ENCODE data around the gene TM9SF4. TPM values are rescaled to one million over a fixed set of nuclear protein-coding genes. Genes with fewer than 3 reads are reported as not detected.

TM9SF4 gene
- total RNA-seq, 2 donors from 2014 or later = 77.2 to 84.8 TPM

DNA sequence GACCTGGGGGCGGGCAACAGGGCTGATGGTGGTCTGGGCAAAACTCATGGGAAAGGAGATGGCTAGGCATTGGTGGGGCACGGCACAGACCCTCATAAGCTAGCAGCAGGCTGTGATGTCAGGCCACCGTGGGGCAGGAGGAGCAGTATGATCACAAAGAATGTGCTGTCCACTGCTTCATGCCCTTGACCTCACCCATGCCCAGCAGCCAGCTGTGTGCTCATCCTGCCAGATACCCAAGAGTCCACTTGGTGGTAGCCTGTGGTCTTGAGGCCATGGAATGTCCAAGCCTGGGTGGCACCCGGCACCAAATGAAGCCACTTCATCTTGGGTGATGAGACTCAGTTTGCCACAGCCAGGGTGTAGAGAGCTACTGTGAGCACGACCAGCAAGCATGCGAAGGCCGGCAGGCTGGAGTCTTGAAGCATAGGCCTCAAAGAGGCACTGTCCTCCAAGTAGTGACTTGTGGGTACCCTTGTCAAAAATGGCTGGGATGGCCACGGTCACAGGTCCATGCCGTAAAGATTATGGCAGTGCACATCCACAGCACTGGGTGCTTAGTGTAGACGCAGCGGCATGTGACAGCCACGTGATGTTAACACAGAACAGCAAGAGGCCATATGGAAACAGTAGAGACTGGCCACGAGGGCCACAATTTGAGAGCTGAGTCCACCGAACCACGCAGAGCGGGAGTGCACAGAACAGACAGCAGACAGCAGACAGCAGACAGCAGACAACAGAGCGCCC, 79.0 kb downstream of the TM9SF4 start:
- H3K27me3 ChIP-seq (ENCODE audit: control insufficient read depth, insufficient read depth, low read length, poor library complexity, severe bottlenecking) = no peaks in the 10 kb centered on the region
- TF ChIP-seq, protein P1, sequence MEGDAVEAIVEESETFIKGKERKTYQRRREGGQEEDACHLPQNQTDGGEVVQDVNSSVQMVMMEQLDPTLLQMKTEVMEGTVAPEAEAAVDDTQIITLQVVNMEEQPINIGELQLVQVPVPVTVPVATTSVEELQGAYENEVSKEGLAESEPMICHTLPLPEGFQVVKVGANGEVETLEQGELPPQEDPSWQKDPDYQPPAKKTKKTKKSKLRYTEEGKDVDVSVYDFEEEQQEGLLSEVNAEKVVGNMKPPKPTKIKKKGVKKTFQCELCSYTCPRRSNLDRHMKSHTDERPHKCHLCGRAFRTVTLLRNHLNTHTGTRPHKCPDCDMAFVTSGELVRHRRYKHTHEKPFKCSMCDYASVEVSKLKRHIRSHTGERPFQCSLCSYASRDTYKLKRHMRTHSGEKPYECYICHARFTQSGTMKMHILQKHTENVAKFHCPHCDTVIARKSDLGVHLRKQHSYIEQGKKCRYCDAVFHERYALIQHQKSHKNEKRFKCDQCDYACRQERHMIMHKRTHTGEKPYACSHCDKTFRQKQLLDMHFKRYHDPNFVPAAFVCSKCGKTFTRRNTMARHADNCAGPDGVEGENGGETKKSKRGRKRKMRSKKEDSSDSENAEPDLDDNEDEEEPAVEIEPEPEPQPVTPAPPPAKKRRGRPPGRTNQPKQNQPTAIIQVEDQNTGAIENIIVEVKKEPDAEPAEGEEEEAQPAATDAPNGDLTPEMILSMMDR (conservative IDR thresholded peaks at IDR 0.05) = peak; percentile 16
- H3K36me3 ChIP-seq (ENCODE audit: control insufficient read depth, insufficient read depth, low read length) = no peaks in the 10 kb centered on the region
- H3K4me1 ChIP-seq (ENCODE audit: control insufficient read depth, insufficient read depth, low read length) = peaks cover 6% of the 10 kb centered on the region
- H3K27ac Mint-ChIP-seq = peak overlapping the region; percentile 22
- no peak overlapping the region for H3K27ac ChIP-seq (ENCODE audit: low read depth, low read length)
- peak overlapping the region; percentile 72 for H3K4me3 Mint-ChIP-seq
- DNase-seq = peak; percentile 39
- no peaks in the 10 kb centered on the region for H3K9me3 ChIP-seq (ENCODE audit: control insufficient read depth, low read length)
- H3K36me3 Mint-ChIP-seq (ENCODE audit: low read depth) = peaks cover 11% of the 10 kb centered on the region
- no peaks in the 10 kb centered on the region for H3K27me3 Mint-ChIP-seq (ENCODE audit: insufficient read depth)
- peaks cover 22% of the 10 kb centered on the region for H3K4me1 Mint-ChIP-seq
- no peaks in the 10 kb centered on the region for H3K9me3 Mint-ChIP-seq
- H3K4me3 ChIP-seq (ENCODE audit: low read length) = peak overlapping the region; percentile 79
- no peak overlapping the region for H3K9ac ChIP-seq (ENCODE audit: extremely low read depth, low read length, poor library complexity, severe bottlenecking)
- WGBS, 2 experiments (ENCODE audit: insufficient coverage in 1 of 2, insufficient read length in 1 of 2) = 96 to 97% methylated on average over 16 to 17 of the region's 17 CpGs

DNA sequence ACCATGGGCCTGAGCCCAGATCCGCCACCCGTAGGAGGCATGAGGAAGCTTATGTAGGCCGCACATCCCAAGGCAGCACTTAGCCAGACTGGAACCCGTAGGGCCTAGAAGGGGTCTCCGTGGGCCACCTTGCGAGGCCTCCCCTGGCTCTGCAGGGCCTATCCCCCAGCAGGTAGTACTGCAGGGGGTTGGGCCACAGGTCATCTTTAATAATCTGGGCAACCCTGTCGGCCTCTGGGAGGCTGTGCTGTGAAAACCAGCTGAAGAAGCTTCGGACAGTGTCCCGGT, 79.6 kb downstream of the TM9SF4 start:
- Mint-ChIP-seq H3K9me3 (no peaks in the 10 kb centered on the region), H3K4me3 (peak overlapping the region; percentile 72), H3K27me3 (ENCODE audit: insufficient read depth) (no peaks in the 10 kb centered on the region), H3K36me3 (ENCODE audit: low read depth) (peaks cover 10% of the 10 kb centered on the region), H3K4me1 (peaks cover 22% of the 10 kb centered on the region), H3K27ac (peak overlapping the region; percentile 22)
- Histone ChIP-seq H3K27me3 (ENCODE audit: control insufficient read depth, insufficient read depth, low read length, poor library complexity, severe bottlenecking) (no peaks in the 10 kb centered on the region), H3K4me1 (ENCODE audit: control insufficient read depth, insufficient read depth, low read length) (peaks cover 6% of the 10 kb centered on the region), H3K9ac (ENCODE audit: extremely low read depth, low read length, poor library complexity, severe bottlenecking) (no peak overlapping the region), H3K4me3 (ENCODE audit: low read length) (peak overlapping the region; percentile 79), H3K36me3 (ENCODE audit: control insufficient read depth, insufficient read depth, low read length) (peaks cover 2% of the 10 kb centered on the region), H3K27ac (ENCODE audit: low read depth, low read length) (no peak overlapping the region), H3K9me3 (ENCODE audit: control insufficient read depth, low read length) (no peaks in the 10 kb centered on the region)
- TF ChIP-seq, protein P1 (conservative IDR thresholded peaks at IDR 0.05) = no peak
- DNase-seq = no peak
- 96 to 100% methylated on average over 7 to 9 of the region's 9 CpGs for WGBS, 2 experiments (ENCODE audit: insufficient coverage in 1 of 2, insufficient read length in 1 of 2)

- Histone ChIP-seq H3K27me3 (ENCODE audit: control insufficient read depth, insufficient read depth, low read length, poor library complexity, severe bottlenecking) (no peaks in the 10 kb centered on the region), H3K27ac (ENCODE audit: low read depth, low read length) (peak overlapping the region; percentile 53), H3K9me3 (ENCODE audit: control insufficient read depth, low read length) (no peaks in the 10 kb centered on the region), H3K9ac (ENCODE audit: extremely low read depth, low read length, poor library complexity, severe bottlenecking) (peak overlapping the region; percentile 62), H3K4me1 (ENCODE audit: control insufficient read depth, insufficient read depth, low read length) (peaks cover 6% of the 10 kb centered on the region), H3K4me3 (ENCODE audit: low read length) (peak overlapping the region; percentile 79), H3K36me3 (ENCODE audit: control insufficient read depth, insufficient read depth, low read length) (peaks cover 7% of the 10 kb centered on the region)
- Mint-ChIP-seq H3K4me1 (peaks cover 22% of the 10 kb centered on the region), H3K27ac (peak overlapping the region; percentile 85), H3K9me3 (no peaks in the 10 kb centered on the region), H3K36me3 (ENCODE audit: low read depth) (peaks cover 15% of the 10 kb centered on the region), H3K27me3 (ENCODE audit: insufficient read depth) (no peaks in the 10 kb centered on the region), H3K4me3 (peak overlapping the region; percentile 72)
- 2 to 14% methylated on average over 39 to 88 of the region's 88 CpGs for WGBS, 2 experiments (ENCODE audit: insufficient coverage in 1 of 2, insufficient read length in 1 of 2)
- TF ChIP-seq, protein P1 (conservative IDR thresholded peaks at IDR 0.05) = peak; percentile 30
- peak; percentile 89 for DNase-seq
These were observed 80.4 kb downstream of the TM9SF4 start for GRCh38 chr20:32189691-32190615.

Data from endodermal cell (in vitro differentiated cells).